Activated CD4-positive, CD25-positive, alpha-beta regulatory T cell (primary cell): ENCODE results near the gene RABGAP1L.
"Not testable (repeated sequence)": the region's sequence is repeated elsewhere in the genome, so short reads cannot be mapped to it uniquely, and the experiment has no call there.

Experiments
- DNase-seq, 4 experiments: peaks; one replicate each; lab custom pipeline; 2025; lab: John Stamatoyannopoulos, UW

RABGAP1L gene

DNA sequence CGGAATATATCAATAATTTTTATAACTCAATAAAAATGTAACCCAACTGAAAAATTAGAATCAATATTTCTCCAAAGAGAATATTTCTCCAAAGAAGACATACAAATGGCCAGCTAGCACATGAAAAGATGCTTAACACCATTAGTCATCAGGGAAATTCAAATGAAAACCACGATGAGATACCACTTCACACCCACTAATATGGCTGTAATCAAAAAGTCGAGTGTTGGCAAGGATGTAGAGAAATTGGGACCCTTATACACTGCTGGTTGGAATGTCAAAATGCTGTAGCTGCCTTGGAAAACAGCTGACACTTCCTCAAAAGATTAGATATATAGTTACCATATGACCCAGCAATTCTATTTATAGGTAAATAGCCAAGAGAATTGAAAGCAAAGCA lies 421.5 kb downstream of the RABGAP1L start:
- DNase-seq: no peak

DNA sequence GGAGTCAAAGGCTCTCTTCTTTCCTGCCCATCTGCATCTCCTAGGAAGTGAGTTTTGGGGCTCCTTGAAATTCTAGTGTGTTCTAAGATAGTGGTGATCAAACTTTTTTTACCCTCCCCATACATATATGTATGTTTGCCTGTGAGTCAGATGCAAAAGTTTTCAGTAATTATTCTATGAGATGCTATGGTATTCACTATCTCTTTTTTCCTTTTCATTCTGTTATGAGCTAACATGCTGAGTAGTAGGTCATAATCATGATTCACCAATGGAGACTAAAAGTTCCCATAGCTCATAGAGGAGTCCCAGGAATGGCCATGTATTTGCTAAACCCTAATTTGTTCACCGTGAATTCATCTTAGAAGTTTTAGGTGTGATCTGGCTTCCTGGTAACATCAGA lies 424.0 kb downstream of the RABGAP1L start:
- DNase-seq: no peak

DNA sequence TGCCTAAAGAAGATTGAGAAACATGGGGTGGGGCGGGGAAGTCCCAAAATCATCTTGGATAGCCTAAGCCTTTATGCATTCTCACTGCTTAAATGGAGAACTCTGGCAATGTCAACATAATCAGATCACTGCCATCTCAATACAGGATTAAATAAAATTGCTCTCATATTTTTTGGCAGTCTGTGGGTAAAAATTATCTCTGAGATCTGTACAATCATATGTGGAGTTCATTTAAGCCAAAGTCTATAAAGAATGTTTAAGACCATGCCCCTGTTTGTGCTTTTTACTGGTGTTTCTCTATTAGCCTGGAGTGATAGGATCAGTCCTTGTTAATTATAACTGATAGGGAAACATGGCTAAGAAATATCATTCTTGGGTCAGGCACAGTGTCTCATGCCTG lies 424.8 kb downstream of the RABGAP1L start:
- no peak for DNase-seq

DNA sequence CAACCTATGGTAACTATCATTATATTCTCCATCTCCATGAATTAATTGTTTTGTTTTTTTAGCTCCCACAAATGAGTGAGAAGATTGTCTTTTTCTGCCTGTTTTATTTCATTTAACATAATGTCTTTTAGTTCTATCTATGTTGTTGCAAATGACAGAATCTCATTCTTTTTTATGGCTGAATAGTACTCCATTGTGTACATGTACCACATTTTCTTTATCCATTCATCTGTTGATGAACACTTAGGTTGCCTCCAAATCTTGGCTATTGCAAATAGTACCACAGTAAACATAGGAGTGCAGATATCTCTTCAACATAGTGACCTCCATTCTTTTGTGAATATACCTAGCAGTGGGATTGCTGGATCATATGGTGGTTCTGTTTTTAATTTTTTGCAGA lies 429.3 kb downstream of the RABGAP1L start:
- DNase-seq: not testable (repeated sequence)

DNA sequence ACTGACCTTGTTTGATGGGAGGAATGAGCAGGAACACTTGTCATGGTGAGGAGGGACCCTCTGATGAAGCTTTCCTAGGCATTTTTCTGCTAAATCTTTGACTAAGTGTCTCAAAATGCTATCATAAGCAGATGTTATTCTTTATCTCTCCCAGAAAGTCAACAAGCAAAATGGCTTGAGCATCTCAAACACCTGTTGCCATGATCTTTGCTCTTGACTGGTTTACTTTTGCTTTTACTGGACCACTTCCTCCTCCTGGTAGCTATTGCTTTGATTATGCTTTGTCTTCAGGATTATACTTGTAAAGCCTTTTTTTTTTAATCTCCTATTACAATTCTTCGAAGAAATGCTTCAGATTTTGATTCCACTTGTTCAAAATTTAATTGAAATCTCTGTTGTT lies 445.9 kb downstream of the RABGAP1L start:
- no peak for DNase-seq

- no peak for DNase-seq
Observed at GRCh38 chr1:174606471-174606870, 447.2 kb downstream of the RABGAP1L start.

GRCh38 chr1:174617905-174618304 lies 458.6 kb downstream of the RABGAP1L start:
- not testable (repeated sequence) for DNase-seq

DNA sequence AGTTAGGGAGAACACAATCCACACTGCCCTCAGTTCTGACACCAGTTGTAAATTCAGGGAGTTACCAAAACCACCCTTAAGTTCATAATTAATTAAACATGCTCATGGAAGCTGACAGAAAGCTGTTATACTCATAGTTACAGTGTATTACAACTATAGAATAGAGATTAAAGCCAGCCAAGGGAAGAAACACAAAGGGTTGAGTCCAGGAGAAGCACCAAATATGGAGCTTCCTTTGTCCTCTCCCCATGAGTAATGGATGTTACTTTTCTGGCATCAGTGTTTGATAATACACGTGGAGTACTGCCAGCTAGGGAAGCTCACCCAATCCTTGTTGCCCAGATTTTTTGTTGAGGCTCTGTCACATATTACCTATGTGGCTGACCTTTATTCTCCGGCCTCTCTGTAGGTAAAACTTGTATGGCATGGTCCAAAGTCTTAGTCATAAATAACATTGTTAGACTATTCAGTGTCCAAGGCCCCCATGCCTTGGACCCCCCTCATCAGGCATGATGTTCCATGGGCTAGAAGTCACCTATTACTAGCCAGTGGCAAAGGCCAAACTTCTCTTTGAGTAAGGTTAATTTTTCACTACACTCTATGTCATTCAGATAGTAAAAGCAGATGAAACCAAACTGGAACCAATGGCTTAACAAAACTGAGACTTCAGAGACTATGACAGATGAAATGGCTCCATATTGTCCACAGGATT lies 464.2 kb downstream of the RABGAP1L start:
- no peak for DNase-seq

DNA sequence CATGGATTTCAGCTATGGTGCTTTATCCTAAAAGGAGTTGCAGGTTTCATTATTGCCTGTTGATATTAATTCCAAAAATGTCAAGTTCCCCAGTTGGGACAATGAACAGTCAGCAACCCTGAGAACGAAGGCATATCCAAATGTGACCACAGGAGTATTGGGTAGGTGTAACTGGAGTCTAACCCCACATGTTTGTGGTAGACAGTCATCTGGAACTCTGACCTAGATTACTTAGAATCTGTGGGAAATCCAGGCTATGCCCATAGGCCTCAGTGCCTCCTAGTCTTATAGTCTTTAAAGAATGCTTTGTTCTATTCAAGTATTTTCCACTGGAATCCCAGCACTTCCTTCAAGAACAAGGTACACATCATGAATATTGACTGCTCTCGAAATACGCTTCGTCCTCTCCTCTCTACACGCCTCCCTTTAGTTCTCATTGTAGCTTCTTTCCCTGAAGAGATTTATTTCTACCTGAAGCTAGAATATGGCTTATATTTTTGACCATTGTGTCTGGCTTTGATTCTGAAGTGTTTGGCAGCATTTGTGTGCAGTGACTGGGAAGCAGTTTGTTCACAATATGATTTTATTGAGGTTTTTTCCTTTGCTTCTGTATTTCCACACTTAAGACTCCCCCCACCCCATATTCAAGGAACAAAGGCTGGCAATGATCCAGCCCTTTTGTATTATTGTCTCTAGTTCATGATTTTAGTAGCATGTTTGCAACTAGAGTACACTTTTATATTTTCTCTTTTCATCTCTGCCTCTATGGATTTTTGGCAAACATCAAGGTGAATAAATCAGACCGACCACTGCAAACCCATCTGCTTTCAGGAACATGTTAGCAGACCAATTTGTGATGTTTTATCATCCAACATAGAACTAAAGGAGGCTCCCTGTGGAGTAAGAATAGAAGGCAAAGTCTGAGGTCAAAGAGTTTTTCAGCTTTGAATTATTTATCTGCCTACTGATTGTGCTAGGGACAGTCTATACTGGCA lies 467.0 kb downstream of the RABGAP1L start:
- no peak for DNase-seq

GRCh38 chr1:174637487-174637886 lies 478.2 kb downstream of the RABGAP1L start:
- no peak for DNase-seq

DNA sequence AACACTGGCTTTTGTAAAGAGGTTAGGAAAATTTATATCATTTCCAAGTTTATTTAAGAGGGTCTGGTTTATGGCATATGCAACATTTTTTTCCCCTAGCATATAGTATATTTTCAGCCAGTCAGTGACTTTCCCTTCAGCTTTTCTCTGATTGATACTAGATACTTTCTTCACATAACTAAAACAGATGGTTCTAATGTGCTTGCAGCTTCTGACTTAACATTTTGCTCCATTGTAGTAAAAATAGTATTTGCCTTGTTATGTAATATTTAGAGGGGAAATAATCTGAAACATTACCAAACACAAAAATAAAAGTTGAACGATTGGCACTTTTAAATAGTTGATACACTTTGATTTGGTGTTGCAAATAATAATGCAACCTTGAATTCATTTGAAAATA lies 480.1 kb downstream of the RABGAP1L start:
- no peak for DNase-seq

DNA sequence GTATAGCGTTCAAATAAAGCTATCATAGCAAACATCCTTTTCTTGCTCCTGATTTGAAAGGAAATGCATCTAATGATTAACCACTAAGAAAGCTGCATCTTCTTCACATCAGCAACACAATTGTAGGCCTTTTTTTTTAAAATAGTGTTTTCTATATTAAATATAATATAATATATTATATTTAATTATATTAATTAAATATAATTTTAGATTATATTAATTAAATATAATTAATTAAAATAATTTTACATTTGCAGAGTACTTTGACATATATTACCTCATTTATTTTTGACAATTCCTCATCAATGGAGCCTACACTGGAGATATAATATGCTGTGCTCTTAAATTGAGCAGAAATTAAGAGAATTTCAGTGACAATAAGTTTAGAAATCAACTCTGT lies 481.5 kb downstream of the RABGAP1L start:
- no peak for DNase-seq

DNA sequence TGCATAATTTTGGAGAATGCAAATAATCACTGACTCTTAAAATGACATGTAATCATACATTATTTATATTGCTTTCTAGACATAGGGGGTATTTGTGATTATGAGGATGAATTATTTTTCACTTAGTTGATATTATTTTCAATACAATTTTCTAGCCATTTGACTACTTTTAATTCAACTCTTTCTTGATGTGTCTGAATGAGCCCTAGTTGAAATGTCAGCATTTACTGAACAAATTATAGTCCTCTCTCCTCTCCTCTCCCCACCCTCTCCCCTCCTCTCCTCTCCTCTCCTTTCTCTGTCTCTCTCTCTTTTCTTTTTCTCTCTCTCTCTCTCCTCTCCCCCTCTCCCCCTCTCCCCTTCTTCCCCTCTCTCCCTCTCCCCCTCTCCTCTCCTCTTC lies 483.1 kb downstream of the RABGAP1L start:
- no peak for DNase-seq

DNA sequence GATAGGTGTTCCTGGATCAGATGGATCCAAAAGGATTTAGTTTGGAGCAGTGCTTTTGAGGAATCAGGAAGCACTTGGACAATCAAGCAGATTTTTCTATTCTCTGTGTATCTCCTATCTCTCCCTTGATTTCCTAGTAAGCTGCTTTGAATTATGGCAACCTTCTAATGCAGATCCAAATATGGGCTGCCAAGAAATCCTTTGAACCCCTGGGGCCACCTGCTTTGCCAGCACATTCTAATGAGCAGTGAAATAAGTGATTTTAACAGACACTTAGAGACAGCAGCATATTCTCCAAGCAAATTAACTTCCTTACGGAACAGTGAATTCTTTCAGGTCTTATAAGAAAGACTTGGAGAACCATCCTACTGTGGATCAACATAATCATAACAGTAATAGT lies 483.9 kb downstream of the RABGAP1L start:
- DNase-seq: no peak

DNA sequence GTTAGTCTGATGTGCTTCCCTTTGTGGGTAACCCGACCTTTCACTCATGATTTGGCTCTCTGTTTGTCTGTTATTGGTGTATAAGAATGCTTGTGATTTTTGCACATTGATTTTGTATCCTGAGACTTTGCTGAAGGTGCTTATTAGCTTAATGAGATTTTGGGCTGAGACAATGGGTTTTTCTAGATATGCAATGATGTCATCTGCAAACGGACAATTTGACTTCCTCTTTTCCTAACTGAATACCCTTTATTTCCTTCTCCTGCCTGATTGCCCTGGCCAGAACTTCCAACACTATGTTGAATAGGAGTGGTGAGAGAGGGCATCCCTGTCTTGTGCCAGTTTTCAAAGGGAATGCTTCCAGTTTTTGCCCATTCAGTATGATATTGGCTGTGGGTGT lies 490.3 kb downstream of the RABGAP1L start:
- DNase-seq: not testable (repeated sequence)

- no peak for DNase-seq
Observed at GRCh38 chr1:174652569-174653280, 493.4 kb downstream of the RABGAP1L start.

GRCh38 chr1:174654560-174654959 lies 495.2 kb downstream of the RABGAP1L start:
- no peak for DNase-seq

DNA sequence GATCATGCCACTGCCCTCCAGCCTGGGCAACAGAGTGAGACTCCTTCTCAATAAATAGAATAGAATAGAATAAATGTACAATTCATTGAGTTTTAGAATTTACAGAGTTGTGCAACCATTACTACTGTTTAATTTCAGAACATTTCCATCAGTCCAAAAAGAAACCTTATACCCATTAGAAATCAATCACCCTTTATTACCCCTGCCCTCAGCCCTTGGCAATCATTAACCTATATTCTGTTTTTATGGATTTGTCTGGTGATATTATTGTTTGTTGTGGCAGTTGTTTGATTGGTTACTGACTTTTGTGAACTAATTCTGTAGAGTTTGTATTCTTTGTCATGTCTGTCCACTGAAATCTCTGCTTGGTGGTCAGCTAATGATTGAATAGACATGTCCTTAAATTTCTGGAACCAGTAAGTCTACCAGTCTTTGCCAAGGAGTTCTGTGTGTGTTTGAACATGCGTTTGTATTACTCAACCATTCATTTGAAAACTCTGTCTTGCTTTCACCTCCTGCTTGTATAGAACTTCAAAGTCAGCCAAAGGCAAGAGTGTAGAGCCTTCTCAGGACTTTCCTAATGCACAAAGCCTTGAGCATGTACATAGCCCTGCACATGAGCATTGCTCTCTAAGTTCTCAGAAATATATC lies 497.2 kb downstream of the RABGAP1L start:
- DNase-seq: no peak

DNA sequence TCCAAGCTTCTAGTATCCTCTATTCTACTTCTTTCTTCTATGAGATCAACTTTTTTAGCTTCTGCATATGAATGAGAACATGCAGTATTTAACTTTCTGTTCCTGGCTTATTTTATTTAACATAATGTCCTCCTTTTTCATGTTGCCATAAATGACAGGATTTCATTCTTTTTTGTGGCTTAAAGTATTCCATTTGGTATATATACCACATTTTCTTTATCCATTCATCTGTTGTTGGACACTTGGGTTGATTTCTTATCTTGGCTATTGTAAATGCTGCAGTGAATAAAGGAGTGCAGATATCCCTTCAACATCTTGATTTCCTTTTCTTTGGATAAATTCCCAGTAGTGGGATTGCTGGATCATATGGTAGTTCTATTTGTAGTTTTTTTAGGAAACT lies 498.1 kb downstream of the RABGAP1L start:
- no peak for DNase-seq

GRCh38 chr1:174657893-174658292 lies 498.6 kb downstream of the RABGAP1L start:
- no peak for DNase-seq

DNA sequence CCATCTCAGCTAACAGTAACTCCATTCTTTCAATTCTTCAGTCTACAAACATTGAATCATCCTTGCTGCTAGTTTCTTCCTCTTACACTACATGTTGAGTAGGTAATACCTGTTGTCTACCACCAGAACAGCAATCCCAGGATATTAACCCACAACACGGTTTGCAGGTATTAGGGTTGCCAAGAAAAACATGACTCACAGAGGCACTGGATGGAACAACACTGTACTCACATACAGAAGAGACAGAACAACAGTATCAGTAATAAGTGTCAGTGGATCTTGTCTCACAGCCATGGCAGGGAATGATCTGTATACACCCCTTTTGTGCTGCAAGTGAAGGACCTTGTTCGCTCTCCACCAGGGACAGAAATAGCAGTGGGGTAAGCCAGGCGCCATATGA lies 500.5 kb downstream of the RABGAP1L start:
- no peak for DNase-seq

DNA sequence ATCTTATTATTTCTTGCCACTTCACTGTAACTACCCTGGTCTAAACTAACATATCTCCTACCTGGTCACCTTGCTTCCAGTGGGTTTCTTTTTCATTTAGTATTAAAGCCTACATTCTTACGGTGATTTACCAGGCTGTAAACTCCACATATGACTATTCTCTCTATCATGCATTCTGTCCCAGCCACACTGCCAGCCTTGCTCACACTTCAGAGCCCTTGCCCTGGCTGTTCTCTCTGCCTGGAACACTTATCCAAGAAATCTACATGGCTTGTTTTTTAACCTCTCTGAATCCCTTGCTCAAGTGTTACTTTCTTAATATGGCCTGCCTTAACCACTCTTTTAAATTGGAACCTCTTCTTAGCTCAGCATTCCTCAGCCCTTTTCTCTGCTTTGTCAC lies 501.2 kb downstream of the RABGAP1L start:
- DNase-seq: no peak
